HL-60/S4 (cell line): ENCODE data around the gene DTX1.
"Not testable (repeated sequence)": the region's sequence is repeated elsewhere in the genome, so short reads cannot be mapped to it uniquely, and the experiment has no call there.

ENCODE experiments used
- in situ Hi-C: fragments of 300-500 bp; cut with MboI; formaldehyde crosslinking; loops from 2 replicates; pipeline ENCODE4 v1.14.3; 2022; ENCODE audit warnings: low sequenced_read_pairs

Gene DTX1

GRCh38 chr12:113112043-113112899 lies 55.7 kb downstream of the DTX1 start:
- in situ Hi-C loops = no loop called here

GRCh38 chr12:113113397-113113796 lies 56.9 kb downstream of the DTX1 start:
- in situ Hi-C loops = no loop called here

GRCh38 chr12:113114447-113115178 lies 58.1 kb downstream of the DTX1 start:
- in situ Hi-C loops = no loop called here

- in situ Hi-C loops = no loop called here
These were observed 59.1 kb downstream of the DTX1 start for GRCh38 chr12:113115455-113116126.

- in situ Hi-C loops = no loop called here
These were observed 60.3 kb downstream of the DTX1 start for GRCh38 chr12:113116875-113117274.

DNA sequence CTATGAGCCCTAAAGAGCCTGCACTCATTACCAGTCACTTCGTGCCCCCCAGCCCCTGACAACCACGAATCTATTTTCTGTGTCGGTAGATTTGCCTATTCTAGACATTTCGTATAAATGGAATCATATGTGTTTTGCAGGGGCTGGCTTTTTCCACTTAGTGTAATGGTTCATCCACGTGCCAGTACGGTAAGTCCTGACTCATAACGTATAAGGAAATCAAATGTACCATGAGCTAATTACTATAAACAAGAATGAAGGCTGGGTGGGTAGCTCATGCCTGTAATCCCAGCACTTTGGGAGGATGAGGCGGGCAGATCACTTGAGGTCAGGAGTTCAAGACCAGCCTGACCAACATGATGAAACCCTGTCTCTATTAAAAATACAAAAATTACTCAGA lies 61.2 kb downstream of the DTX1 start:
- in situ Hi-C loops = not testable (repeated sequence)

- in situ Hi-C loops = no loop called here
These were observed 61.6 kb downstream of the DTX1 start for GRCh38 chr12:113118142-113118541.

DNA sequence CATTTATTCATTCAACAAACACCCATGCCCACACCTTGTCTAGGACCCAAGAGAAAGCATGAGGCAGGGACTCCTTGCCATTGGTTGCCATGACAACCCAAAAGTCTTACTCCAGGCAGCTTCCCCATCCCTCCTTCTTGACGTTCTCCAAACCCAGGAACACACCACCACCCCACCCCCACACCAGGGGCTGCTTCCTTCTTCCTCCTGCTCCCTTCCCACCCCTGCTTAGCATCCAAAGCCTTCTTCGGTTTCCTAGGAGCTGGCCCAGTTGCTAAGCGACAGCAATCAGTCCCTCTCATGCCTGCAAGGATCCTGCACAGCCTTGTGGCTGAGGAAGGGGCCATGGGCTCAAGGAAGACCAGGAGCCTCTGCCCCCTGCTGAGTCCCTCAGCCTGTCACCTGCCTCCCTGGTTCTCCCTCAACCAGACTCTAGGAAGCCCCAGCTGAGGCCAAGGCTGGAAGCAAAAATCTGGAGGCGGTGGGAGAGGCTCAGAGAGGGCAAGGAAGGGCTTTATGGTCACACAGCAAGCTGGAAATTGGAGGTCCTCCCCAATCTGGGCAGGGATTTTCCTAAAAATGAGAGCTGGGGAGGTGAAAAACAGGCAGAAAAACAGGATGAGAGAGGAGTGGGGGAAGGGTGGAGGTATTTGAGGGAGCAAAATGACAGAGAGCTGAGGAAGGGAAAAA lies 63.6 kb downstream of the DTX1 start:
- in situ Hi-C loops = no loop called here

DNA sequence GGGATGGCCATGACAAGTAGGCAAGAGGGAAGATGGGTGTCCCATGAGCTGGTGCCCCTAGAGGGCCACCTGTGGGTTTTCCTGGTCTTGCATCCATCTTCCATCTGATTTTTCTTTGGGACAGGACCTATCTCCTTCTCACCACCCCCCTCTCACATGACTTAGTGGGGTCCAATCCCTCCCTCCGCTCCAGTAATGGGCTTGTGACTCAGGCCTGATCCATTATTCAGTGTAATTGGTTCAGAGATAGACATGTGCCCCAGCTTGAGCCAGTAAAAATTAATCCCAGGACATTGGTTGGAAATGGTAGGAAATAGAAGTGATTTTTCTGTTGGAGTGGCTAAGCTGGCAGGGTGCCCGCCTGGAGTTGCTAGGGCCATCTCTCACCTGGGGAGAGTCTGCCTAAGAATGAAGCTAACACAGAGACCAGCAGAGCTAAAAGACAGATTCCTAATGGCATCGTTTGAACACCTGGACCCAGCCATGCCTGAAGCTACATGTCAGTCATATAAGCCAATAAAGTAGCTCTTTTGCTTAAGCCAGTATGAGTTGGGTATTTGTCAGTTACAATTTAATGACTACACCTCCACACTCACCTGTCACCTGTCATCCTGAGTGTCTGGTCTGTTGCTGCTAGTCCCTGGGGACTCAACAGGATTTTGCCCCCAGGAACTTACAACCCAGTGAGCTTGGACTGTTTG lies 64.3 kb downstream of the DTX1 start:
- in situ Hi-C loops = no loop called here

GRCh38 chr12:113127791-113128199 lies 71.3 kb downstream of the DTX1 start:
- in situ Hi-C loops = no loop called here

- in situ Hi-C loops = no loop called here
These were observed 72.5 kb downstream of the DTX1 start for GRCh38 chr12:113128802-113129663.

DNA sequence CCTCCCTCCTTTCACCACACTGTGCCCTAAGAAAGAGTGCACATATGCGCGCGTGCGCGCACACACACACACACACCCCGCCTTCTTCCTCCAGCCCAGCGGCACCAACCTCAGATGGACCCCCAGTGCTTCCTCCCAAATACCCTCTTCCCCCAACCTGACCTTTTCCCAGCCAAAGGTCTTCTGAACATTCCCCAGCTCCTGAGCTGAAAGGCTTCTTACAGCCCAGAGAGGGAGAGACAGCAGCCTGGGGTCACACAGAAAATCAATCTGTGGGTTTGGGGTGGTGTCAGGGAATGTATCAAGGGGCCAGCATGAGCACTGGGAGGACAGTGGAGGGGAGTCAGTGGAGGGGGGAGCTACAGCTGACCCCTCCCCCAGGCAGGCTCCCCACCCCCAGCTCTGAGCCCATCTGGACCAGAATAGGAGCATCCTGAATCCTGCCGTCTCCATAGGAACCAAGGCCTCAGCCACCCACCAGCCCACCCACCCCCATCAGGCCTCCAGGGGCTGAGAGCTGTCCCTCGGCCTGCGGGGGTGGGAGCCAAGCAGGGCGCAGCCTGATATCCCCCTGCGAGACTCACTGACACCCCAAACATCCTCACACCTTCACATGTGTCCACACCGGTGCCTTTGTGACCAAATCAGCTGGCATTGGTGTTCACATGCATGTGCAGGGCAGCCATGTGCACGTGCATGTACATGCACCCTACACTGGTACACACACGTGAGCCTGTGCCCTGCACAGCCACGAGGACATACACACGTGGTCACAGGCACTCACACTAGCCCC lies 73.3 kb downstream of the DTX1 start:
- in situ Hi-C loops = no loop called here

GRCh38 chr12:113130457-113131135 lies 74.1 kb downstream of the DTX1 start:
- in situ Hi-C loops = no loop called here

DNA sequence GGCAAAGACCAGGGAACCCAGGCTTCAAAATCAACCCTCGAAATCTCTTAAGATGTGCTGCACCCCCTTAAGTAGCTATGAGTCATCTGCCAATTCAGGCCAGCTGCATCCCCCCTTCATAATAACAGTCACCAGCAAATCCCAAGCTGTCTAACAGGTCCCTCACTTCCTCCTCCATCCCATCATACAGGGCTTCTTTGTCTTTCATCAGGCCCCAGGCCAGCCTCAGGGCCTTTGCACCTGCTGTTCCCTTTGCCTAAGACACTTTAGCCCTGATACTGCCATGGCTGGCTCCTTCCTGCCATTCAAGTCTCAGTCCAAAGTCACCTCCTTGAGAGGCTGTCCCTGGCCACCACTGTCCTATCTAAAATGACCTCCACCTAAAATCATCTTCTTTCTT lies 75.0 kb downstream of the DTX1 start:
- in situ Hi-C loops = no loop called here

- in situ Hi-C loops = no loop called here
These were observed 76.5 kb downstream of the DTX1 start for GRCh38 chr12:113133036-113133435.

GRCh38 chr12:113133666-113134065 lies 77.1 kb downstream of the DTX1 start:
- in situ Hi-C loops = no loop called here

DNA sequence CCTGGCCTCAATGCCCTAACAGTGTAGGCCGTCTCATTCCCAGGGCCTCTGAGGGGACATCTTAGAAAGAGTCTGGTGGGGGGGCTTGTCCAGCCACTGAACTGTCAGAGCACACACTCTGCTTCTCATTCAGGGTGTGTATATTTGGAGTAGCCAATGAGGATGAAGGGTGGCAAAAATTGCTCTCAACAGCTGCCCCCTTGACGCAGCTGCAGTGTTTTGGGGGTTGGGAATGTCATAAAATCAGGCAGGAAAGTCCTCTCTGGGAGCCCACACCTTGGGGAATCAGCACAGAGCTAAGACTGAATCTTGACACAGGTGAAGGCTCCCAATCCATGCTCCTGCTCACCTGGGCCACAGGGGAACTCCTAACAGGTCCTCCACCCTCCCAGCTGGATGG lies 77.5 kb downstream of the DTX1 start:
- in situ Hi-C loops = no loop called here

- in situ Hi-C loops = no loop called here
These were observed 78.0 kb downstream of the DTX1 start for GRCh38 chr12:113134521-113134951.
